HCT116 (cell line): ENCODE measurements around the gene AFF1. TPM values are rescaled to one million over a fixed set of nuclear protein-coding genes. Genes with fewer than 3 reads are reported as not detected.
A peak's percentile ranks its signal among the peaks of the same experiment; 100 is the strongest.

Experiments used
- ATAC-seq: fragments of 200-7000 bp; cut with Tn5 transposase; 2 replicates; pipeline ENCODE4 v1.9.1; 2020; ENCODE audit warnings: mild to moderate bottlenecking, moderate library complexity
- BruUV-seq: library from RNA; stranded (reverse); fragments of 400-500 nt; replicated peaks from 2 replicates; lab custom pipeline; 2021; lab: Mats Ljungman, UMichigan
- CTCF ChIA-PET: fragments of 300-600 bp; sonication (Branson Sonifier 250); formaldehyde crosslinking; loops from one replicate; lab custom pipeline; 2021; ENCODE audit warnings: antibody characterized with exemption; lab: Charles Lee
- POLR2A ChIA-PET: fragments of 300-600, 350-600 bp; sonication (Branson Sonifier 250); formaldehyde crosslinking; loops from one replicate; lab custom pipeline; 2021; ENCODE audit warnings: antibody characterized with exemption; lab: Charles Lee
- RAD21 ChIA-PET, 2 experiments: fragments of 300-600 bp; sonication (Branson Sonifier 250); formaldehyde crosslinking; loops; one replicate each; lab custom pipeline; 2023; ENCODE audit warnings: low total read pairs in 2 of 2; ENCODE audit not compliant: uncharacterized antibody in 2 of 2, unreplicated experiment in 2 of 2, low non-redundant PET in 1 of 2; lab: Charles Lee
- DNase-seq: peaks from one replicate; pipeline ENCODE4 v3.0.0-alpha.2; 2010; ENCODE audit warnings: low read depth, low spot score
- H2AFZ ChIP-seq: fragments of 200-600 bp; shearing (Covaris generic), sonication (generic); 2 replicates; pipeline ENCODE4 v1.6.1; 2017; ENCODE audit warnings: low read depth, mixed run types, mixed read lengths, antibody characterized with exemption, low read length; ENCODE audit not compliant: poor library complexity, severe bottlenecking
- H3K27ac ChIP-seq: 2 replicates; pipeline ENCODE4 v1.5.1; 2012; ENCODE audit warnings: low read depth, low read length
- H3K27me3 ChIP-seq: fragments of 200-600 bp; sonication (generic); 2 replicates; pipeline ENCODE4 v1.6.1; 2016; ENCODE audit warnings: mixed run types, low read length, mixed read lengths; ENCODE audit not compliant: insufficient read depth
- H3K36me3 ChIP-seq, 2 experiments: fragments of 200-500 bp in 1 of 2; fragments of 200-600 bp in 1 of 2; sonication (Bioruptor generic) in 1 of 2; sonication (generic) in 1 of 2; 2 replicates each; pipeline versions ENCODE4 v1.5.1 to v1.6.1; 2014 to 2016; ENCODE audit warnings: low read length in 2 of 2, inconsistent platforms in 1 of 2, mixed read lengths in 1 of 2, mixed run types in 1 of 2; ENCODE audit not compliant: insufficient read depth in 2 of 2, control insufficient read depth in 1 of 2
- H3K4me1 ChIP-seq, 2 experiments: fragments of 200-600 bp in 1 of 2; sonication (generic) in 1 of 2; 2 replicates each; pipeline versions ENCODE4 v1.5.1 to v1.6.1; 2012 to 2017; ENCODE audit warnings: low read length in 2 of 2, inconsistent platforms in 1 of 2, mild to moderate bottlenecking in 1 of 2, mixed read lengths in 1 of 2, mixed run types in 1 of 2, moderate library complexity in 1 of 2; ENCODE audit not compliant: insufficient read depth in 2 of 2, control insufficient read depth in 1 of 2
- H3K4me2 ChIP-seq: fragments of 200-600 bp; sonication (generic); 2 replicates; pipeline ENCODE4 v1.6.1; 2017; ENCODE audit warnings: mixed run types, low read length, mixed read lengths
- H3K4me3 ChIP-seq, 2 experiments: fragments of 200-600 bp in 1 of 2; sonication (generic) in 1 of 2; replicated peaks in 1 of 2; 2 replicates each; pipeline ENCODE4 v1.5.1; 2011 to 2016; ENCODE audit warnings: low read length in 2 of 2, control low read depth in 1 of 2, low read depth in 1 of 2, mild to moderate bottlenecking in 1 of 2, mixed read lengths in 1 of 2, mixed run types in 1 of 2
- H3K79me2 ChIP-seq: fragments of 200-600 bp; sonication (generic); 2 replicates; pipeline ENCODE4 v1.6.1; 2017; ENCODE audit warnings: mild to moderate bottlenecking, mixed run types, low read length, moderate library complexity, mixed read lengths; ENCODE audit not compliant: insufficient read depth
- H3K9ac ChIP-seq: fragments of 200-600 bp; sonication (generic); 2 replicates; pipeline ENCODE4 v1.6.1; 2016; ENCODE audit warnings: low read length, mixed read lengths
- H3K9me2 ChIP-seq: fragments of 200-600 bp; sonication (generic), shearing (Covaris generic); 2 replicates; pipeline ENCODE4 v1.6.1; 2017; ENCODE audit warnings: mixed run types, mild to moderate bottlenecking, moderate library complexity; ENCODE audit not compliant: insufficient read depth
- H3K9me3 ChIP-seq, 2 experiments: fragments of 200-500 bp in 1 of 2; fragments of 200-600 bp in 1 of 2; sonication (Bioruptor generic) in 1 of 2; sonication (generic) in 1 of 2; 2 replicates each; pipeline ENCODE4 v1.6.1; 2014 to 2017; ENCODE audit warnings: low read length in 2 of 2, mixed read lengths in 2 of 2, inconsistent platforms in 1 of 2, low read depth in 1 of 2, mild to moderate bottlenecking in 1 of 2, mixed run types in 1 of 2, moderate library complexity in 1 of 2; ENCODE audit not compliant: control insufficient read depth in 1 of 2, insufficient read depth in 1 of 2
- H4K20me1 ChIP-seq: fragments of 200-600 bp; sonication (generic), shearing (Covaris generic); 2 replicates; pipeline ENCODE4 v1.6.1; 2017; ENCODE audit warnings: mixed run types, mild to moderate bottlenecking, moderate library complexity; ENCODE audit not compliant: insufficient read depth
- ATF3 ChIP-seq: IDR thresholded peaks from 2 replicates; pipeline ENCODE4 v1.6.1; 2012
- CBX3 ChIP-seq: IDR thresholded peaks from 2 replicates; pipeline ENCODE4 v1.6.1; 2012; ENCODE audit warnings: low read depth
- EGR1 ChIP-seq: IDR thresholded peaks from 2 replicates; pipeline ENCODE4 v1.6.1; 2012; ENCODE audit warnings: low read depth
- MAX ChIP-seq: IDR thresholded peaks from 2 replicates; pipeline ENCODE4 v1.6.1; 2012
- RAD21 ChIP-seq: IDR thresholded peaks from 2 replicates; pipeline ENCODE4 v1.6.1; 2012; ENCODE audit warnings: low read depth, mild to moderate bottlenecking
- YY1 ChIP-seq: IDR thresholded peaks from 2 replicates; pipeline ENCODE4 v1.6.1; 2011; ENCODE audit warnings: low read length, low read depth, moderate library complexity, mild to moderate bottlenecking; ENCODE audit not compliant: insufficient replicate concordance; ENCODE audit errors: extremely low read depth
- ZNF274 ChIP-seq: fragments of 200-500 bp; sonication (Bioruptor generic); IDR thresholded peaks from 2 replicates; pipeline ENCODE4 v1.6.1; 2014; ENCODE audit warnings: mild to moderate bottlenecking, low read depth, low read length, inconsistent platforms
- intact Hi-C: fragments of 100-400 bp; cut with micrococcal nuclease; formaldehyde crosslinking; loops from 2 replicates; pipeline ENCODE4 v1.10.0; 2022
- total RNA-seq: library from RNA; stranded (reverse); gene quantifications from one replicate; pipeline ENCODE4 v1.2.1, GENCODE V29; 2021; ENCODE audit not compliant: unreplicated experiment

AFF1 gene
- total RNA-seq, 1 experiment from 2014 or later = 43.1 TPM

GRCh38 chr4:87003266-87003665 is 68.5 kb downstream of the AFF1 start:
- DNase-seq (no peak), ATAC-seq (no peak)
- H4K20me1 ChIP-seq = no peaks in the 10 kb centered on the region
- H3K9ac ChIP-seq = no peak overlapping the region
- TF ChIP-seq RAD21 = no peak
- TF ChIP-seq CBX3 = no peak
- intact Hi-C loops = no loop called here
- no peak overlapping the region for H3K4me3 ChIP-seq
- no peak overlapping the region for H3K27ac ChIP-seq
- H3K4me1 ChIP-seq = peaks cover 13 to 28% of the 10 kb centered on the region in 2 experiments
- H3K27me3 ChIP-seq = no peaks in the 10 kb centered on the region
- H3K36me3 ChIP-seq = no peaks in the 10 kb centered on the region
- H3K79me2 ChIP-seq = peaks cover 10% of the 10 kb centered on the region
- RAD21 ChIA-PET = no interaction called here
- POLR2A ChIA-PET = no interaction called here
- no peak overlapping the region for H2AFZ ChIP-seq
- H3K4me2 ChIP-seq = no peak overlapping the region
- CTCF ChIA-PET = no interaction called here
- no peaks in the 10 kb centered on the region for H3K9me2 ChIP-seq
- no peaks in the 10 kb centered on the region for H3K9me3 ChIP-seq
- no TSS peak for BruUV-seq

- Histone ChIP-seq H4K20me1 (no peaks in the 10 kb centered on the region), H3K9me3 (no peaks in the 10 kb centered on the region), H2AFZ (no peak overlapping the region), H3K9ac (0 out of 2 replicates have a peak overlapping the region, but pooled peaks have one; percentile 87), H3K36me3 (no peaks in the 10 kb centered on the region), H3K9me2 (no peaks in the 10 kb centered on the region), H3K79me2 (peaks cover 31% of the 10 kb centered on the region), H3K4me2 (peak overlapping the region; percentile 76), H3K27ac (peak overlapping the region; percentile 90; the same call in 1 of the 2 replicates), H3K27me3 (no peaks in the 10 kb centered on the region)
- no peak for ATAC-seq
- BruUV-seq = no TSS peak
- CTCF ChIA-PET = interaction anchor here (0.6 kb wide), 1 partner anchor 21 kb away, joined by 4 read pairs; no protein-coding TSS in a partner anchor
- intact Hi-C loops = no loop called here
- POLR2A ChIA-PET = interaction anchor here (0.8 to 1.6 kb wide), 2 partner anchors 25 to 27 kb away, joined by 4 read pairs; no protein-coding TSS in a partner anchor
- TF ChIP-seq MAX (no peak), ZNF274 (no peak), ATF3 (no peak), EGR1 (no peak), CBX3 (no peak), YY1 (no peak)
- TF ChIP-seq, all 23 proteins: peak for 0
- no peak for DNase-seq
- peak overlapping the region in 1 of 2 experiments; percentile 94; a peak in 2 of 4 replicates for H3K4me3 ChIP-seq
- H3K4me1 ChIP-seq = peaks cover 14 to 30% of the 10 kb centered on the region in 2 experiments
- RAD21 ChIA-PET = no interaction called here
Measured at GRCh38 chr4:87005369-87005689, 70.5 kb downstream of the AFF1 start.
